Ureter (tissue), 1 donor: ENCODE data around the gene TNNI3. TPM values are rescaled to one million over a fixed set of nuclear protein-coding genes. Genes with fewer than 3 reads are reported as not detected.
A peak's percentile ranks its signal among the peaks of the same experiment; 100 is the strongest.
"Not testable (repeated sequence)": the region's sequence is repeated elsewhere in the genome, so short reads cannot be mapped to it uniquely, and the experiment has no call there.

Experiments
- DNase-seq: peaks from one replicate; pipeline ENCODE4 v3.0.0-alpha.2; 2020; ENCODE audit warnings: low spot score
- total RNA-seq: library from RNA; stranded (reverse); gene quantifications from one replicate; pipeline ENCODE4 v1.2.4, GENCODE V29; 2023
- donor health status: DM: yes; HTN: yes; CAD: no.

TNNI3 gene
- total RNA-seq = not detected

- DNase-seq = no peak
These were observed at the start of gene TNNI3 for GRCh38 chr19:55157064-55157908. Gene TNNI3 (minus strand): TSS chr19:55157732. CDS start chr19:55157589, 143 bp downstream.

GRCh38 chr19:55206664-55207500 lies 49.4 kb upstream of the TNNI3 start:
- peak; percentile 77 for DNase-seq

GRCh38 chr19:55202199-55202598 lies 44.7 kb upstream of the TNNI3 start:
- not testable (repeated sequence) for DNase-seq

GRCh38 chr19:55199620-55200204 lies 42.2 kb upstream of the TNNI3 start:
- DNase-seq = no peak

- DNase-seq = no peak
These were observed 41.1 kb upstream of the TNNI3 start for GRCh38 chr19:55198651-55199050.

- no peak for DNase-seq
These were observed 40.0 kb upstream of the TNNI3 start for GRCh38 chr19:55197528-55197927.

GRCh38 chr19:55196803-55197202 lies 39.3 kb upstream of the TNNI3 start:
- no peak for DNase-seq

- no peak for DNase-seq
These were observed 35.9 kb upstream of the TNNI3 start for GRCh38 chr19:55193481-55193880.

- peak; percentile 79 for DNase-seq
These were observed 31.9 kb upstream of the TNNI3 start for GRCh38 chr19:55189403-55189835.

GRCh38 chr19:55188625-55189024 lies 31.1 kb upstream of the TNNI3 start:
- DNase-seq = no peak

GRCh38 chr19:55186080-55186479 lies 28.5 kb upstream of the TNNI3 start:
- no peak for DNase-seq

GRCh38 chr19:55181740-55182139 lies 24.2 kb upstream of the TNNI3 start:
- DNase-seq = no peak

GRCh38 chr19:55179606-55180484 lies 22.3 kb upstream of the TNNI3 start, which contains the start of gene SYT5:
Gene SYT5 (minus strand): TSS chr19:55180289. CDS start chr19:55179041, 1,248 bp downstream.
- DNase-seq = no peak

GRCh38 chr19:55178781-55179599 lies 21.5 kb upstream of the TNNI3 start:
- no peak for DNase-seq

- no peak for DNase-seq
These were observed 18.5 kb upstream of the TNNI3 start for GRCh38 chr19:55176076-55176475.

- no peak for DNase-seq
These were observed 17.8 kb upstream of the TNNI3 start for GRCh38 chr19:55175117-55175867.

GRCh38 chr19:55174425-55175116 lies 17.0 kb upstream of the TNNI3 start:
- DNase-seq = no peak

GRCh38 chr19:55173714-55174409 lies 16.3 kb upstream of the TNNI3 start:
- DNase-seq = no peak
